SK-N-SH (cell line): Measurements from ENCODE around the gene DSG4. TPM values are rescaled to one million over a fixed set of nuclear protein-coding genes. Genes with fewer than 3 reads are reported as not detected.

Source experiments
- CTCF ChIA-PET: fragments of 300-600, 350-600 bp; formaldehyde crosslinking; extraction: SDS; loops from one replicate; lab custom pipeline; 2021; lab: Yijun Ruan, JAX
- POLR2A ChIA-PET: fragments of 350-600 bp; sonication (Branson Sonifier 250); formaldehyde crosslinking; extraction: SDS; loops from one replicate; lab custom pipeline; 2020; ENCODE audit warnings: antibody characterized with exemption, inconsistent platforms; lab: Yijun Ruan, JAX
- DNase-seq: peaks from one replicate; pipeline ENCODE4 v3.0.0; 2012
- H2AFZ ChIP-seq: fragments of 200-600 bp; sonication (generic); 2 replicates; pipeline ENCODE4 v1.8.1; 2016; ENCODE audit warnings: antibody characterized with exemption, mild to moderate bottlenecking, low read depth
- H3F3A ChIP-seq: fragments of 200-600 bp; sonication (generic); replicated peaks from 2 replicates; pipeline ENCODE3; 2016; ENCODE audit warnings: antibody characterized with exemption, mild to moderate bottlenecking; ENCODE audit not compliant: insufficient read depth
- H3K27ac ChIP-seq, 2 experiments: fragments of 200-500 bp in 1 of 2; fragments of 200-600 bp in 1 of 2; sonication (Bioruptor generic) in 1 of 2; sonication (generic), shearing (Covaris generic) in 1 of 2; 2 replicates each; pipeline versions ENCODE4 v1.5.1 to v1.6.1; 2014 to 2016; ENCODE audit warnings: low read depth in 2 of 2, inconsistent platforms in 1 of 2, low read length in 1 of 2, mild to moderate bottlenecking in 1 of 2, mixed read lengths in 1 of 2
- H3K27me3 ChIP-seq: fragments of 200-600 bp; sonication (generic), shearing (Covaris generic); 2 replicates; pipeline ENCODE4 v1.6.1; 2016; ENCODE audit warnings: mixed run types; ENCODE audit not compliant: insufficient read depth
- H3K36me3 ChIP-seq, 2 experiments: fragments of 200-500 bp in 1 of 2; fragments of 200-600 bp in 1 of 2; sonication (Bioruptor generic) in 1 of 2; sonication (generic) in 1 of 2; replicated peaks in 1 of 2; 2 replicates each; pipeline versions ENCODE3 to v1.5.1; 2014 to 2016; ENCODE audit warnings: low read length in 1 of 2, mild to moderate bottlenecking in 1 of 2; ENCODE audit not compliant: insufficient read depth in 2 of 2, control insufficient read depth in 1 of 2
- H3K4me1 ChIP-seq, 2 experiments: fragments of 200-500 bp in 1 of 2; fragments of 200-600 bp in 1 of 2; sonication (Bioruptor generic) in 1 of 2; sonication (generic), shearing (Covaris generic) in 1 of 2; 2 replicates each; pipeline versions ENCODE4 v1.5.1 to v1.6.1; 2014 to 2016; ENCODE audit warnings: low read depth in 1 of 2, low read length in 1 of 2, mixed run types in 1 of 2; ENCODE audit not compliant: insufficient read depth in 2 of 2, control insufficient read depth in 1 of 2
- H3K4me2 ChIP-seq: fragments of 200-600 bp; sonication (generic), shearing (Covaris generic); 2 replicates; pipeline ENCODE4 v1.6.1; 2017; ENCODE audit warnings: mixed run types
- H3K4me3 ChIP-seq, 2 experiments: fragments of 200-500 bp in 1 of 2; fragments of 200-600 bp in 1 of 2; sonication (Bioruptor generic) in 1 of 2; sonication (generic), shearing (Covaris generic) in 1 of 2; 2 replicates each; pipeline versions ENCODE4 v1.5.1 to v1.8.1; 2014 to 2016; ENCODE audit warnings: low read depth in 2 of 2, inconsistent platforms in 1 of 2, low read length in 1 of 2, mild to moderate bottlenecking in 1 of 2, mixed read lengths in 1 of 2, moderate library complexity in 1 of 2
- H3K79me2 ChIP-seq: fragments of 200-600 bp; sonication (generic); 2 replicates; pipeline ENCODE4 v1.8.1; 2017; ENCODE audit warnings: mild to moderate bottlenecking; ENCODE audit not compliant: insufficient read depth
- H3K9ac ChIP-seq: fragments of 200-600 bp; sonication (generic); 2 replicates; pipeline ENCODE4 v1.6.1; 2017; ENCODE audit warnings: mixed run types
- H3K9me2 ChIP-seq: fragments of 200-600 bp; sonication (generic); 2 replicates; pipeline ENCODE4 v1.6.1; 2017; ENCODE audit warnings: mixed run types
- H3K9me3 ChIP-seq: fragments of 200-600 bp; sonication (generic); 2 replicates; pipeline ENCODE4 v1.6.1; 2017; ENCODE audit warnings: mixed run types, mild to moderate bottlenecking, moderate library complexity
- H4K20me1 ChIP-seq: fragments of 200-600 bp; sonication (generic); 2 replicates; pipeline ENCODE4 v1.6.1; 2017; ENCODE audit warnings: mild to moderate bottlenecking, mixed run types; ENCODE audit not compliant: insufficient read depth
- CHD2 ChIP-seq: fragments of 150-350 bp; IDR thresholded peaks from 2 replicates; pipeline ENCODE4 v1.6.1; 2018; ENCODE audit warnings: low read length; ENCODE audit not compliant: partially characterized antibody
- EP300 ChIP-seq, 2 experiments: IDR thresholded peaks; 2 replicates each; pipeline versions ENCODE4 v1.4.0 to v1.6.1; 2012; ENCODE audit warnings: borderline replicate concordance in 1 of 2, low read depth in 1 of 2, low read length in 1 of 2
- EZH2phosphoT487 ChIP-seq: fragments of 200-600 bp; sonication (generic); IDR thresholded peaks from 2 replicates; pipeline ENCODE4 v1.6.1; 2017; ENCODE audit warnings: low read depth, mixed run types, mild to moderate bottlenecking, antibody characterized with exemption, moderate library complexity, borderline replicate concordance
- MEF2A ChIP-seq: IDR thresholded peaks from 2 replicates; pipeline ENCODE4 v1.4.0; 2012; ENCODE audit warnings: low read depth, borderline replicate concordance
- MXI1 ChIP-seq: IDR thresholded peaks from 2 replicates; pipeline ENCODE4 v1.6.1; 2012; ENCODE audit warnings: mild to moderate bottlenecking, low read depth, low read length, improper control_type of control experiment
- NFIC ChIP-seq: IDR thresholded peaks from 2 replicates; pipeline ENCODE4 v1.4.0; 2012; ENCODE audit warnings: borderline replicate concordance
- NRF1 ChIP-seq: IDR thresholded peaks from 2 replicates; pipeline ENCODE4 v1.6.1; 2012; ENCODE audit warnings: low read depth, mild to moderate bottlenecking, low read length
- RAD21 ChIP-seq: IDR thresholded peaks from 2 replicates; pipeline ENCODE4 v1.6.1; 2012; ENCODE audit warnings: mild to moderate bottlenecking, low read length
- RXRA ChIP-seq: IDR thresholded peaks from 2 replicates; pipeline ENCODE4 v1.4.0; 2012; ENCODE audit warnings: low read depth, mild to moderate bottlenecking, borderline replicate concordance
- SMC3 ChIP-seq: IDR thresholded peaks from 2 replicates; pipeline ENCODE4 v1.6.1; 2012; ENCODE audit warnings: low read depth, low read length, improper control_type of control experiment
- TCF12 ChIP-seq: IDR thresholded peaks from 2 replicates; pipeline ENCODE4 v1.4.0; 2012
- TEAD4 ChIP-seq: IDR thresholded peaks from 2 replicates; pipeline ENCODE4 v1.4.0; 2012; ENCODE audit warnings: mild to moderate bottlenecking, borderline replicate concordance; ENCODE audit not compliant: insufficient read depth
- WGBS: methylation state at CpG from one replicate; pipeline ENCODE4 v1.1.6; 2017; ENCODE audit warnings: low lambda C conversion rate; 5-methylcytosine and 5-hydroxymethylcytosine counted together
- polyA plus RNA-seq, 3 experiments: library from polyadenylated mRNA; depleted of rRNA; stranded (reverse); fragments of >200 nt; gene quantifications; 2 replicates each; pipeline ENCODE4 v1.2.3, GENCODE V29; 2012
- TF ChIP-seq, protein P1 (sequence below): IDR thresholded peaks from 2 replicates; pipeline ENCODE4 v1.4.0; 2012; ENCODE audit warnings: low read depth
- TF ChIP-seq, protein P2 (sequence below): IDR thresholded peaks from 2 replicates; pipeline ENCODE4; 2012
- TF ChIP-seq, protein P3 (sequence below): IDR thresholded peaks from 2 replicates; pipeline ENCODE4 v1.4.0; 2012; ENCODE audit warnings: low read depth, borderline replicate concordance
- TF ChIP-seq, protein P4 (sequence below): fragments of 150-350 bp; IDR thresholded peaks from 2 replicates; pipeline ENCODE4 v1.6.1; 2017; ENCODE audit warnings: antibody characterized with exemption, low read length, low read depth, borderline replicate concordance
- TF ChIP-seq, protein P5 (sequence below): fragments of 150-350 bp; IDR thresholded peaks from 2 replicates; pipeline ENCODE4 v1.6.1; 2016; ENCODE audit warnings: mild to moderate bottlenecking, low read depth, low read length

The DSG4 gene
- polyA plus RNA-seq, 1 of the 3 experiments (the other 2 are of a cell fraction): not detected

DNA sequence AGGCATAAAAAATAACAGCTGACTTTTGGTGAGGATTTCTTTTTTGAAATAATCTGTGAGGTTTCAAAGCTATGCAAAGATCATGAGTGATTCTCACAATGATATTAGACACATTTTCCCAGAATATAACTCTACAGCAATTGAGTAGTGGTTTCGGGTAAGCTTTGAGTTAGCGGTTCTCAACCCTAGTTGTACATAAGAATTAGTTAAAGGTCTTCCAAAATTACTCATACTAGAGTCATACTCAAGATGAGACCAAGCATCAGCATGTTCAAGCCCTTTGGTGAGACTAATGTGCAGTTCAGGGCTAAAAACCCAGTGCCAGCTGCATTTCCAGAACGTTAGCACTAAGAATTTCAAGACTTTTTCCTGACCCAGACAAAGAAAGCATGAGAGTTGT is 31.1 kb downstream of the DSG4 start (continued):
- TF ChIP-seq, protein P1, sequence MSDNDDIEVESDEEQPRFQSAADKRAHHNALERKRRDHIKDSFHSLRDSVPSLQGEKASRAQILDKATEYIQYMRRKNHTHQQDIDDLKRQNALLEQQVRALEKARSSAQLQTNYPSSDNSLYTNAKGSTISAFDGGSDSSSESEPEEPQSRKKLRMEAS: no peak
- TF ChIP-seq, protein P2, sequence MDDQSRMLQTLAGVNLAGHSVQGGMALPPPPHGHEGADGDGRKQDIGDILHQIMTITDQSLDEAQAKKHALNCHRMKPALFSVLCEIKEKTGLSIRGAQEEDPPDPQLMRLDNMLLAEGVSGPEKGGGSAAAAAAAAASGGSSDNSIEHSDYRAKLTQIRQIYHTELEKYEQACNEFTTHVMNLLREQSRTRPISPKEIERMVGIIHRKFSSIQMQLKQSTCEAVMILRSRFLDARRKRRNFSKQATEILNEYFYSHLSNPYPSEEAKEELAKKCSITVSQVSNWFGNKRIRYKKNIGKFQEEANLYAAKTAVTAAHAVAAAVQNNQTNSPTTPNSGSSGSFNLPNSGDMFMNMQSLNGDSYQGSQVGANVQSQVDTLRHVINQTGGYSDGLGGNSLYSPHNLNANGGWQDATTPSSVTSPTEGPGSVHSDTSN: no peak
- TF ChIP-seq, protein P3, sequence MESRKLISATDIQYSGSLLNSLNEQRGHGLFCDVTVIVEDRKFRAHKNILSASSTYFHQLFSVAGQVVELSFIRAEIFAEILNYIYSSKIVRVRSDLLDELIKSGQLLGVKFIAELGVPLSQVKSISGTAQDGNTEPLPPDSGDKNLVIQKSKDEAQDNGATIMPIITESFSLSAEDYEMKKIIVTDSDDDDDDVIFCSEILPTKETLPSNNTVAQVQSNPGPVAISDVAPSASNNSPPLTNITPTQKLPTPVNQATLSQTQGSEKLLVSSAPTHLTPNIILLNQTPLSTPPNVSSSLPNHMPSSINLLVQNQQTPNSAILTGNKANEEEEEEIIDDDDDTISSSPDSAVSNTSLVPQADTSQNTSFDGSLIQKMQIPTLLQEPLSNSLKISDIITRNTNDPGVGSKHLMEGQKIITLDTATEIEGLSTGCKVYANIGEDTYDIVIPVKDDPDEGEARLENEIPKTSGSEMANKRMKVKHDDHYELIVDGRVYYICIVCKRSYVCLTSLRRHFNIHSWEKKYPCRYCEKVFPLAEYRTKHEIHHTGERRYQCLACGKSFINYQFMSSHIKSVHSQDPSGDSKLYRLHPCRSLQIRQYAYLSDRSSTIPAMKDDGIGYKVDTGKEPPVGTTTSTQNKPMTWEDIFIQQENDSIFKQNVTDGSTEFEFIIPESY: no peak
- TF ChIP-seq EZH2phosphoT487: no peak
- no peak for TF ChIP-seq RXRA

DNA sequence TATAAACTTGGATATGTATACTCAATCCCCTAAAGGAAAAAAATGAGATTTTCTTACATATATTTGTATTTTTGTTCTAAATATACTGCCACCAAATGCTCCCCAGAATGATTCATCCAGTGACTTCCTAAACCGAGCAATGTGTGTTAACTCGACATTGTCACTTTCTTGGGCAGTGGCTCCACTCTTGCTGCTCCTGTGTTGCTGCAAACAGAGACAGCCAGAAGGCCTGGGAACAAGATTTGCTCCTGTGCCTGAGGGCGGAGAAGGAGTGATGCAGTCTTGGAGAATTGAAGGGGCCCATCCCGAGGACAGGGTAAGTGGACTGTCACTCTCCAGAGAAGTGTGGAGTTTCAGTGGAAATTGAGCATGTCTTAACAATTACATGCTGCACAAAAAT is 32.7 kb downstream of the DSG4 start:
- CTCF ChIA-PET: no interaction called here
- H3K9me2 ChIP-seq: no peaks in the 10 kb centered on the region
- no peaks in the 10 kb centered on the region for H3K36me3 ChIP-seq
- no peak overlapping the region for H2AFZ ChIP-seq
- H3K79me2 ChIP-seq: no peaks in the 10 kb centered on the region
- TF ChIP-seq MXI1: no peak
- TF ChIP-seq CHD2: no peak
- no peak for TF ChIP-seq EP300 (IDR thresholded peaks at IDR 0.05; ENCODE audit: borderline replicate concordance in 1 of 2, low read depth in 1 of 2, low read length in 1 of 2)
- no peak for TF ChIP-seq NFIC
- no peak for TF ChIP-seq TEAD4
- TF ChIP-seq, protein P4, sequence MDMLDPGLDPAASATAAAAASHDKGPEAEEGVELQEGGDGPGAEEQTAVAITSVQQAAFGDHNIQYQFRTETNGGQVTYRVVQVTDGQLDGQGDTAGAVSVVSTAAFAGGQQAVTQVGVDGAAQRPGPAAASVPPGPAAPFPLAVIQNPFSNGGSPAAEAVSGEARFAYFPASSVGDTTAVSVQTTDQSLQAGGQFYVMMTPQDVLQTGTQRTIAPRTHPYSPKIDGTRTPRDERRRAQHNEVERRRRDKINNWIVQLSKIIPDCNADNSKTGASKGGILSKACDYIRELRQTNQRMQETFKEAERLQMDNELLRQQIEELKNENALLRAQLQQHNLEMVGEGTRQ: no peak
- TF ChIP-seq, protein P2: no peak
- no peak for TF ChIP-seq NRF1
- no peak for TF ChIP-seq SMC3
- TF ChIP-seq TCF12: no peak
- TF ChIP-seq, protein P5, sequence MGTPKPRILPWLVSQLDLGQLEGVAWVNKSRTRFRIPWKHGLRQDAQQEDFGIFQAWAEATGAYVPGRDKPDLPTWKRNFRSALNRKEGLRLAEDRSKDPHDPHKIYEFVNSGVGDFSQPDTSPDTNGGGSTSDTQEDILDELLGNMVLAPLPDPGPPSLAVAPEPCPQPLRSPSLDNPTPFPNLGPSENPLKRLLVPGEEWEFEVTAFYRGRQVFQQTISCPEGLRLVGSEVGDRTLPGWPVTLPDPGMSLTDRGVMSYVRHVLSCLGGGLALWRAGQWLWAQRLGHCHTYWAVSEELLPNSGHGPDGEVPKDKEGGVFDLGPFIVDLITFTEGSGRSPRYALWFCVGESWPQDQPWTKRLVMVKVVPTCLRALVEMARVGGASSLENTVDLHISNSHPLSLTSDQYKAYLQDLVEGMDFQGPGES: no peak
- no peak for TF ChIP-seq MEF2A
- TF ChIP-seq, protein P1: no peak
- TF ChIP-seq RAD21: no peak
- 4% methylated on average over 4 of the region's 4 CpGs for WGBS
- no peaks in the 10 kb centered on the region for H3F3A ChIP-seq
- H3K4me1 ChIP-seq: no peaks in the 10 kb centered on the region
- H3K4me2 ChIP-seq: no peak overlapping the region
- no peak for DNase-seq
- no peaks in the 10 kb centered on the region for H4K20me1 ChIP-seq
- H3K9ac ChIP-seq: no peak overlapping the region
- peaks cover 7% of the 10 kb centered on the region; the same call in 1 of the 2 replicates for H3K27me3 ChIP-seq
- H3K9me3 ChIP-seq: no peaks in the 10 kb centered on the region
- no peak overlapping the region for H3K4me3 ChIP-seq
- POLR2A ChIA-PET: no interaction called here
- H3K27ac ChIP-seq: no peak overlapping the region
